H9 (cell line): ENCODE results near the gene PTPRQ. TPM values are rescaled to one million over a fixed set of nuclear protein-coding genes. Genes with fewer than 3 reads are reported as not detected.

Experiments used
- DNase-seq: peaks from one replicate; pipeline ENCODE4 v3.0.0-alpha.2; 2017
- H2AFZ ChIP-seq: one replicate; pipeline ENCODE4 v1.6.1; 2013; ENCODE audit warnings: mild to moderate bottlenecking, low read length, control low read depth, moderate library complexity
- H2AK5ac ChIP-seq: 2 replicates; pipeline ENCODE4 v1.6.1; 2013; ENCODE audit warnings: low read length, control low read depth, mixed read lengths; ENCODE audit not compliant: insufficient read length
- H2BK120ac ChIP-seq: one replicate; pipeline ENCODE4 v1.6.1; 2013; ENCODE audit warnings: low read depth, mild to moderate bottlenecking, low read length, control low read depth, inconsistent platforms; ENCODE audit not compliant: poor library complexity, severe bottlenecking
- H2BK12ac ChIP-seq: 2 replicates; pipeline ENCODE4 v1.6.1; 2013; ENCODE audit warnings: low read length, control low read depth, mixed read lengths, low read depth; ENCODE audit not compliant: insufficient read length
- H2BK15ac ChIP-seq: 2 replicates; pipeline ENCODE4 v1.6.1; 2013; ENCODE audit warnings: low read depth, low read length, control low read depth
- H2BK20ac ChIP-seq: one replicate; pipeline ENCODE4 v1.6.1; 2013; ENCODE audit warnings: low read depth, mild to moderate bottlenecking, low read length, control low read depth, inconsistent platforms; ENCODE audit not compliant: poor library complexity, severe bottlenecking
- H2BK5ac ChIP-seq: 2 replicates; pipeline ENCODE4 v1.6.1; 2013; ENCODE audit warnings: low read length, control low read depth, mixed read lengths; ENCODE audit not compliant: insufficient read length
- H3K14ac ChIP-seq: 2 replicates; pipeline ENCODE4 v1.6.1; 2013; ENCODE audit warnings: low read length, control low read depth; ENCODE audit not compliant: insufficient read depth
- H3K18ac ChIP-seq: 2 replicates; pipeline ENCODE4 v1.6.1; 2013; ENCODE audit warnings: low read depth, mild to moderate bottlenecking, mixed read lengths, low read length, control low read depth; ENCODE audit not compliant: insufficient read length
- H3K23ac ChIP-seq: 2 replicates; pipeline ENCODE4 v1.6.1; 2013; ENCODE audit warnings: low read length, control low read depth, mixed read lengths, low read depth; ENCODE audit not compliant: insufficient read length
- H3K23me2 ChIP-seq: 2 replicates; pipeline ENCODE4 v1.6.1; 2013; ENCODE audit warnings: low read depth, mild to moderate bottlenecking, mixed read lengths, low read length, control low read depth; ENCODE audit not compliant: insufficient read length, poor library complexity, severe bottlenecking
- H3K27ac ChIP-seq: 2 replicates; pipeline ENCODE4 v1.5.1; 2013; ENCODE audit warnings: low read length, control low read depth, mixed read lengths, low read depth; ENCODE audit not compliant: insufficient read length
- H3K27me3 ChIP-seq: 2 replicates; pipeline ENCODE4 v1.6.1; 2013; ENCODE audit warnings: low read length, control low read depth, inconsistent platforms; ENCODE audit not compliant: insufficient read depth
- H3K4ac ChIP-seq: 2 replicates; pipeline ENCODE4 v1.6.1; 2013; ENCODE audit warnings: low read depth, mild to moderate bottlenecking, control low read depth, inconsistent platforms, low read length, moderate library complexity
- H3K4me1 ChIP-seq: 2 replicates; pipeline ENCODE4 v1.6.1; 2013; ENCODE audit warnings: low read length, control low read depth, inconsistent platforms; ENCODE audit not compliant: insufficient read depth
- H3K4me2 ChIP-seq: 2 replicates; pipeline ENCODE4 v1.6.1; 2013; ENCODE audit warnings: low read length, control low read depth, mixed read lengths; ENCODE audit not compliant: insufficient read length, insufficient read depth
- H3K56ac ChIP-seq: 2 replicates; pipeline ENCODE4 v1.6.1; 2013; ENCODE audit warnings: low read depth, mild to moderate bottlenecking, mixed read lengths, low read length, control low read depth; ENCODE audit not compliant: insufficient read length
- H3K79me1 ChIP-seq: 2 replicates; pipeline ENCODE4 v1.6.1; 2013; ENCODE audit warnings: low read depth, mild to moderate bottlenecking, moderate library complexity, low read length, control low read depth, inconsistent platforms; ENCODE audit not compliant: insufficient read depth, poor library complexity, severe bottlenecking
- H3K79me2 ChIP-seq: 2 replicates; pipeline ENCODE4 v1.6.1; 2013; ENCODE audit warnings: low read length, control low read depth, inconsistent platforms; ENCODE audit not compliant: insufficient read depth
- H3K9ac ChIP-seq: 2 replicates; pipeline ENCODE4 v1.6.1; 2013; ENCODE audit warnings: low read length, control low read depth, mixed read lengths; ENCODE audit not compliant: insufficient read length; ENCODE audit errors: extremely low read depth
- H3K9me3 ChIP-seq: one replicate; pipeline ENCODE4 v1.6.1; 2013; ENCODE audit warnings: low read depth, low read length, inconsistent platforms; ENCODE audit not compliant: control insufficient read depth
- H3T11ph ChIP-seq: one replicate; pipeline ENCODE4 v1.6.1; 2013; ENCODE audit warnings: mild to moderate bottlenecking, low read length, control low read depth, inconsistent platforms
- H4K20me1 ChIP-seq: one replicate; pipeline ENCODE4 v1.6.1; 2013; ENCODE audit not compliant: control insufficient read depth, insufficient read length, insufficient read depth
- H4K5ac ChIP-seq: 2 replicates; pipeline ENCODE4 v1.6.1; 2013; ENCODE audit warnings: low read depth, mild to moderate bottlenecking, mixed read lengths, low read length, control low read depth; ENCODE audit not compliant: insufficient read length
- H4K8ac ChIP-seq: replicated peaks from 2 replicates; pipeline ENCODE4 v1.6.1; 2013; ENCODE audit warnings: low read length, control low read depth, mixed read lengths, low read depth; ENCODE audit not compliant: insufficient read length
- H4K91ac ChIP-seq: 2 replicates; pipeline ENCODE4 v1.6.1; 2013; ENCODE audit warnings: low read depth, mild to moderate bottlenecking, moderate library complexity, mixed read lengths, low read length, control low read depth; ENCODE audit not compliant: insufficient read length
- H3K27ac Mint-ChIP-seq, 3 experiments: 2 replicates in 2 of 3; 3 replicates in 1 of 3; pipeline ENCODE4 v1.8.0; 2020 to 2021; ENCODE audit warnings: mixed read lengths in 3 of 3, mild to moderate bottlenecking in 1 of 3, moderate library complexity in 1 of 3
- H3K27me3 Mint-ChIP-seq: 2 replicates; pipeline ENCODE4 v1.8.0; 2021; ENCODE audit warnings: low read depth, mild to moderate bottlenecking, moderate library complexity, mixed read lengths
- H3K36me3 Mint-ChIP-seq, 3 experiments: 2 replicates in 2 of 3; 3 replicates in 1 of 3; pipeline ENCODE4 v1.8.0; 2020 to 2021; ENCODE audit warnings: low read depth in 3 of 3, mixed read lengths in 3 of 3; ENCODE audit not compliant: insufficient read depth in 1 of 3
- H3K4me1 Mint-ChIP-seq, 2 experiments: 2 replicates each; pipeline ENCODE4 v1.8.0; 2020; ENCODE audit warnings: mixed read lengths in 2 of 2
- H3K4me3 Mint-ChIP-seq, 2 experiments: 2 replicates in 1 of 2; 3 replicates in 1 of 2; pipeline ENCODE4 v1.8.0; 2020 to 2021; ENCODE audit warnings: mild to moderate bottlenecking in 2 of 2, mixed read lengths in 2 of 2, moderate library complexity in 1 of 2
- H3K9me3 Mint-ChIP-seq, 2 experiments: 2 replicates in 1 of 2; 3 replicates in 1 of 2; pipeline ENCODE4 v1.8.0; 2020; ENCODE audit warnings: mild to moderate bottlenecking in 2 of 2, mixed read lengths in 2 of 2, moderate library complexity in 1 of 2
- CTCF ChIP-seq: fragments of 200-600 bp; sonication (generic); conservative IDR thresholded peaks from 3 replicates; pipeline ENCODE4 v1.8.0; 2021; ENCODE audit warnings: antibody characterized with exemption, mild to moderate bottlenecking
- WGBS: extraction: QIAGEN DNeasy Blood & Tissue Kit; methylation state at CpG from one replicate; pipeline ENCODE4 v1.1.7; 2013; ENCODE audit warnings: missing lambda C conversion rate, low lambda C conversion rate, mixed read lengths; ENCODE audit not compliant: insufficient read length; ENCODE audit errors: extremely low coverage; 5-methylcytosine and 5-hydroxymethylcytosine counted together
- total RNA-seq: library from RNA; stranded (reverse); gene quantifications from 2 replicates; pipeline ENCODE4 v1.2.1, GENCODE V29; 2021

The PTPRQ gene
- total RNA-seq, 1 experiment from 2014 or later, result not detected

DNA sequence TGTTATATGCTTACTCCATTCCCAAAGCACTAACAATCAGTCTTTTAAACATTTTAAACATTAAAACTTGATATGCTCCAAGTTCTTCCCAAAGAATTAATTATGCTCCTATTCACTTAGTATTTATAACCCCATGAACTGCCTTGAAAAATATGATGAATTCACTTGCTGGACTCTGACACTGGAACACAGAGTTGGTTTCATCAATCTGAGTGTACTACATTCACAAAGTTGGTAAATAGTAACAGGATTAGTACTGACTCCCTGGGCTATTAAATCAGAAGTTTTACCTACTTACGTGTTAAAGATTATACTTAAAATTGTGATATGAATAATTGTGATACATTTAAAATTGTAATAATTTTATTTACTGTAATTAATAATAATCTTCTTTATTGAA lies 246.1 kb downstream of the PTPRQ start:
- no peak overlapping the region for H3K27ac ChIP-seq
- H3K27me3 ChIP-seq, result no peaks in the 10 kb centered on the region
- no peaks in the 10 kb centered on the region for H3K79me1 ChIP-seq
- H3K4me1 ChIP-seq, result no peaks in the 10 kb centered on the region
- Mint-ChIP-seq H3K9me3 (peaks cover 3 to 6% of the 10 kb centered on the region in 2 experiments; a peak in 1 of 5 replicates), H3K27me3 (no peaks in the 10 kb centered on the region), H3K4me3 (no peak overlapping the region), H3K36me3 (peaks cover 0 to 9% (median 2%) of the 10 kb centered on the region in 3 experiments; a peak in 2 of 7 replicates), H3K27ac (no peak overlapping the region), H3K4me1 (peaks cover 2 to 7% of the 10 kb centered on the region in 2 experiments; a peak in 1 of 4 replicates)
- H3K79me2 ChIP-seq, result no peaks in the 10 kb centered on the region
- H3K56ac ChIP-seq, result no peak overlapping the region
- no peak overlapping the region for H2BK12ac ChIP-seq
- no peak for DNase-seq
- no peak overlapping the region for H4K91ac ChIP-seq
- H2BK5ac ChIP-seq, result no peak overlapping the region
- H3K14ac ChIP-seq, result no peak overlapping the region
- no peak overlapping the region for H4K5ac ChIP-seq
- H2BK15ac ChIP-seq, result no peak overlapping the region
- no peak overlapping the region for H2AK5ac ChIP-seq
- no peak overlapping the region for H2BK120ac ChIP-seq
- no peak overlapping the region for H2BK20ac ChIP-seq
- no CpG with 5 or more reads among the region's 1 CpG for WGBS
- H3K4ac ChIP-seq, result no peak overlapping the region
- H4K8ac ChIP-seq, result no peak overlapping the region
- no peak overlapping the region for H3K9ac ChIP-seq
- H3K9me3 ChIP-seq, result no peaks in the 10 kb centered on the region
- H3K23me2 ChIP-seq, result no peaks in the 10 kb centered on the region
- H3K18ac ChIP-seq, result no peak overlapping the region
- no peak overlapping the region for H2AFZ ChIP-seq
- no peak overlapping the region for H3T11ph ChIP-seq
- H3K4me2 ChIP-seq, result no peak overlapping the region
- H4K20me1 ChIP-seq, result no peaks in the 10 kb centered on the region
- no peak overlapping the region for H3K23ac ChIP-seq
- no peak for TF ChIP-seq CTCF
